Astrocyte of the hippocampus (primary cell): ENCODE results near the gene OIT3.

Experiments
- DNase-seq: peaks from one replicate; pipeline ENCODE4 v3.0.0; 2011; ENCODE audit warnings: low read depth, low spot score

OIT3 gene

GRCh38 chr10:72893136-72893798, at the start of gene OIT3:
Gene OIT3 (plus strand): TSS chr10:72893739. CDS start chr10:72893799, 60 bp downstream.
- no peak for DNase-seq

- peak; percentile 74 for DNase-seq
Observed at GRCh38 chr10:72846238-72846637, 47.3 kb upstream of the OIT3 start.

GRCh38 chr10:72847681-72848080, 45.9 kb upstream of the OIT3 start:
- DNase-seq: no peak

DNA sequence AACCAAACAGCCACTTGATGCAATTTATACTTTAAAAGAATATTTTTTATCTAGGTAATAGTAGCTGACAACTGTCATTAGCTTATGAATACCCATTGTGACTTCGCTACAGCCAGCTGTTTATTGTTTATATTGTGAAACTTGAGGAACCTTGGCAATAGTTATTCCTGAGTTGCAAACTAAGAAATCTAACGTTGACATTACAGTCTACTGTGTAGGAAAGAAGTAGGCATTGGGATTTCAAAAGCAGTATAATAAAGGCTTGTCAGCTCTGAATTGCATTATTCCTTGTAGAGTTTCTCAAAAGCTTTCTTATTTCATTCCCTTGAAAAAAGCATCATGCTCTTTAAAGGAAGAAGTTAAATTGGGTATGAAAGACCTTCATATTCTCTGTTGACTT, 42.7 kb upstream of the OIT3 start:
- no peak for DNase-seq

DNA sequence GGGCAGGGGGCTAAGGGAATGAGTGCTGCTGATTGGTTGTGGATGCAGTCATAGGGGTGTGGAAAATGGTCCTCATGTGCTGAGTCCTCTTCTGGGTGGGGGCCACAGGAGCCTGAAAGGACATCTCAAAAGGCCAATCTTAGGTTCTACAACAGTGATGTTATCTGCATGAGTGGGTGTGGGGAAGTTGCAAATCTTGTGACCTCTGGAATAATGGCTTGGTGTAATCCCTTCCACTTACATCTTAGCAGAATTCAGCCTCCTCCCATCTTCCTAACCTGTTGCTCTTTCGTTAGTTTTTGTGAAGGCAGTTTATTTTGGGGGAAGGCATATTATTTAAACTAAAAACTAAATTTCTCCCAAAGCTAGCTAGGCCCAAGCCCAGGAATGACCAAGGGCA, 42.0 kb upstream of the OIT3 start:
- no peak for DNase-seq

DNA sequence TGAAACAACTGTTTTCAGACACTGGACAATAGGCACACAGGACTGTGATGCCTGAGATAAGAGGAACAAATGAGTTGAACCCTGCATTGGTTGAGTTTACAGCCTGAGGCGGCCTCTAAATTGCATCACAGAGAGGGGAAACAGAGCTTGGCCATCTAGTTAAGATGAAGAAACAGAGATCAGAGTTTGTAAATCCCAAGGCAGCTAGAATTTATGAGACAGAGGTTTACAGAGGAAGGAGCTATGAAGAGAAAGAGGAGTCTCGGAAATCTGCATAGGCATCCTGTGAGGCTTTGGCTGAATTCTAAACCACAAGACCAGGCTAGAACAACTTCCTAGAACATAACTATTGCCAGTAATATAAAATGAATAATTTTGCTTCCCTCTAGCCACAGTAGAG, 41.0 kb upstream of the OIT3 start:
- no peak for DNase-seq

DNA sequence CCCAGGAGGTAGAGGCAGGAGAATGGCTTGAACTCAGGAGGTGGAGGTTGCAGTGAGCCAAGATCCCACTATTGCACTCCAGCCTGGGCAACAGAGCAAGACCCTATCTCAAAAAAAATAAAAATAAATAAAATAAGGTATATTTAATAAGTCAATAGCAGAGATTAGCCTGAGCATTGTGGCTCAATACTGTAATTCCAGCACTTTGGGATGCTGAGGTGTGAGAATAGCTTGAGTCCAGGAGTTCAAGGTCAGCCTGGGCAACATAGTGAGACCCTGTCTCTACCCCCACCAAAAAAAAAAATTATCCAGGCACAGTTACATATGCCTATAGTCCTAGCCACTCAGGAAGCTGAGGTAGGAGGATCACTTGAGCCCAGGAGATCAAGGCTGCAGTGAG, 38.4 kb upstream of the OIT3 start:
- DNase-seq: no peak

DNA sequence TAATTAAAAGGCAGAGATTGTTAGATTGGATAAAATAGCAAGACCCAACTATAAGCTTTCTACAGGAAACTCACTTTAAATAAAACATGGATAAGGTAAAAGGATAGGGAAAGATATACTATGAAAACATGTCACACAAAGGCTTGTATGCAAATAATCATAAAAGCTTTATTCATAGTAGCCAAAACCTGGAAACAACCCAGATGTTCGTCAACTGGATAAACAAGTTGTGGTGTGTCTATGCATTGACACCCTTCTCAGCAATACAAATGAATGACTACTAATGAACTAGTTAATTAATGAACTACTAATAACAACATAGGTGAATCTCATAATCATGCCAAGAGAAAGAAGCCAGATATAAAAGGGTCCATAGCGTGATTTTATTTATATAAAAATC, 37.7 kb upstream of the OIT3 start:
- DNase-seq: no peak

DNA sequence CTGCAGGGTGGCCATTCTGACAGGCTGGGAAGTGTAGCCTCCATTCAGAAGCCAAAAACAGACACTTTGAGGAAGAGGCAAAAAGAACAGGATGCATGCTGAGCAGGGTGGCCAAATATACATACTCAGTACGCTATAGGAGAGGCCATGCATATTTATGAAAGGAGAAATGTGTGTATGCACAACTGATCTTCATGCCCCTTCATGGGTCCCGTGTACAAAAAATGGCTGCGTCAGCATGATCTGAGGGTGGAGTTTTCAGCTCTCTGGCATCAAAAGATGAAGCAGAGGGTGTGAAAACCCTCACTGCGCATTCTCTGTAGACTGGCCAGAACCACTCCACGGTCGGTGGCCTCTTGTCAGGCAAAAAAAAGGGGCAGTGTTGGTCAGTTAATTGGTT, 35.5 kb upstream of the OIT3 start:
- DNase-seq: no peak

DNA sequence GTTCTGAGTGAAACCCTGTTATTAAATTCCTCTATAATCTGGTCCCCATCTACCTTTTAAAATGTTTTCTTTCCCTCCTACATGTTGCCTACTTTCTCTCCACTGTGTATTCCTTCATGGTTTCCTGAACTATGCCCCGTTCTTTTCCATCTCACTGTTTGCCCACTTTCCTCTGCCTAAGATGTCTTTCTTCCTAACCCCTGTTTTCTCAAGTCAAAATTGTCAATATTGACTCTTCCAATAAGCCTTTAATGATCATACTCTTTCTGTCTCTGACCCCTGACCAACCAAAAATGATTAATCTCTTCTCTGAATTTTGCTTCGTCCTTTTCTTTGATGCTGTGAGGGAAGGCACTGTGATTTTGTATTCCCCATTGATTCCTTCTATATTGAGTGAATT, 30.6 kb upstream of the OIT3 start:
- DNase-seq: no peak

GRCh38 chr10:72875250-72876055, 18.1 kb upstream of the OIT3 start:
- DNase-seq: peak; percentile 48

GRCh38 chr10:72879245-72879644, 14.3 kb upstream of the OIT3 start:
- DNase-seq: no peak

DNA sequence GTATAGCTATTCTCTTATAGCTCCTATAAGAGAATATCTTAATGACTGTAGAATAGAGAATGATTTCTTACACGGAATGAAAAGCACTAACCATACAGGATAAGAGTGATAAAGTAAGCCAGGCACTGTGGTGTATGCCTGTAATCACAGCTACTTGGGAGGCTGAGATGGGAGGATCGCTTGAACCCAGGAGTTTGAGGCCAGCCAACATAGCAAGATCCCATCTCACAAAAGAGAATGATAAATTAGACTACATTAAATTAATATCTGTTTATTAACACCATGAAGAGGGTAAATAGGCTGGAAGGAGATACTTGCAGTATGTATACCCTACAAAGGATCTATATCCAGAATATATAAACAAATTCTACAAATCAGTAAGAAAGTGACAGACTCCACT, 12.2 kb upstream of the OIT3 start:
- no peak for DNase-seq

DNA sequence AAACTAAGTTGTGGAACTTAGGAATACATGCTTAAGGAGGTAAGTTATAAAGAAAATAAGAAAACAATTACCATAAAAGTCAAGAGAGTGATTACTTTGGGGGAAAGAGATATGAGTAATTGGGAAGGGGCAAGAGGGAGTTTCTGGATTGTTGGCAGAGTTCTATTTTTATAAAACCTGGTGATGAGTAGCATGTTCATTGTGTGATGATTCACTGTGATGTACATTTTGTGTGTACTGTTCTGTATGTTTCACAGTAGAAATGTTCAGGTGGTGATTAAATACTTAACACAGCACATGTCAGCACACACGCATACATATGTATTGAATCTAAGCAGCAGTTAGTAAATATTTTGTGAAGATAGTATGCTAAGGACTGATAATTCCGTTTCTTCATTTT, 9.7 kb upstream of the OIT3 start:
- no peak for DNase-seq

GRCh38 chr10:72885953-72886352, 7.6 kb upstream of the OIT3 start:
- DNase-seq: no peak

DNA sequence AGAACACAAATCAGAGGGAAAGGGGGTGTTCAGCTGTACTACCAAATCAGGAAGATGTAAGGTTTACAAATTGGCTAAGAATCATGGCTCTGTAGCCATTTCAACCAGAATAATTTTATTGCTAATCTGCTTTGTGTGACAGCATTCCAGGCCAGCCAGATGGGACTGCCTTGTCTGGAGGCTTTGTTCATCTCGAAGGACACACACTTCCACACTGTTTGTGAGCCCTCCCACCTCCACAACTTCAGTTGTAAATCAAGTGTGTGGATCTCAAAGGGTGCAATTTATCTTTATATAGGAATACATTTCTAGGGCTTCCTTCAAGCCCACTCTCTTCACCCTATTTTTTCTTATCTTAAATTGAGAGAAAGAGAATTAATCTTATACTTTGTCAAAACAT, 6.9 kb upstream of the OIT3 start:
- no peak for DNase-seq

- DNase-seq: no peak
Observed at GRCh38 chr10:72887043-72887442, 6.5 kb upstream of the OIT3 start.

DNA sequence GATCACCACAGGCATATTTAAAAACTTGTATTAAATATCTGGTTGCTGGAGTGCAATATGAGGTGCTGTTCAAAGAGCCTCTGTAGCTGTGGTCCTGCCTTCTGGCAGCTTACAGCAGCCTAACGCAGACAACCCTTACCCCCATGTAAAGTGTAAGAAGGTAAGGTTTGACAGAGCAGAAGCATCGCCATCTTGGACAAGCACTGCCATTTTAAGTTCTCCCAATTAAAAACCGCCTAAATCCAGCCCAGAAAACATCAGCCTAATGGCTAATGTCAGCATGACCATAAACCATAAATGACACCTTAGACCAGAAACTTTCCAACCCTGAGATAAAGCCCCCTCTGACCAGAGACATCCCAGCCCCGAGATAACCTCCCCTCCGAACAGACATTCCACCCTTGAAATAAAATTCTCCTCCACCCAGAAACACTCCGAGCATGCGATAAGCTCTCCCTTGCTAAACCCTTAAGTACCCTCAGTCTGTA, 5.3 kb upstream of the OIT3 start:
- no peak for DNase-seq

GRCh38 chr10:72889391-72889831, 4.1 kb upstream of the OIT3 start:
- DNase-seq: peak; percentile 25

DNA sequence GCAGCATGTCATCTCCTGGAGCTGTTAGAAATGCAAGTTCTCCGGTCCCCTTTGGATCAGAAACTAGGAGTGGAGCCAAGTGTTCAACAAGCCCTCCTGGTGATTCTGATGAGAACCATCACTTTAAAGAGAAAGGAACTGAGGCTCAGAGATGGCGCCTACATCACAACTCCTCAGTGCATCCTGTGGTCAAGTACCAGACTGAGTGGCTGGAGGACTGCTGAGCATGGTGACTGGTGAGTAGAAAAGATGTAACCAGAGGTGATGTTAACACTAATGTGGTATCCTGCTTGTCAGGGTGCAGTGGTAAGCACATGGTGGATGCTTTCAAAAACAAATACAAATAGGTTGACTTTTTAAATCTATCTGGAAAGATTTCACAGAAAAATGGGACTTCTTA, 3.5 kb upstream of the OIT3 start:
- DNase-seq: no peak

DNA sequence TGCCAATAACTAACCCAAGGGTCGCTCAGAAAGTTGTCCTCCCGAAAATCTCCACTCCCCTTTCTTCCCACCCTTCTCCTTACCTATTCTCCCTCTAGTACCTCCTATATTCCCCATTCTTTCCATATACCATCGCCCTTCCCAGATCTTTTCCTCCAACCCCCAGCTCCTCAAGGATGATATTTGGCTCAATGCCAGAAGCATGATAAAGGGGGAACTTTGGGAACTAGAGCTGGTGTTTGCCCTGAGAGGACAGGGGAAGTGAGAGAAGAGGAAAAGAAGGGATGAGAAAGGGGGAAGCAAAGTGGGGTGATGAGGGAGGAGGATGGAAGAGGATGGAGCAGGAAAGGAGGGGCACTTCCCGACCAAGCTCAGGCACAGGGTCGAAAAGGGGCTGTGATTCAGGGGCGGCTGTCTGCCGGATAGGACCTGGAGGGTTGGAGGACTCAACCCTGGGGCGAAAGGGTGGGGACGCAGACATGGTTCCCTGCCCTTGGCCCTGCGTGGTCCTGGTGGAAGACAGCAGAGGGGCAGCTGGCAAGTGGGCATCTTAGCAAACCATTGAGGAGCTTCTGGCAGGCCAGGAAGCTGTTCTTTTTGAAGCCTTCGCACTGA, 1.8 kb downstream of the OIT3 start:
- DNase-seq: no peak

GRCh38 chr10:72898616-72899015, 5.1 kb downstream of the OIT3 start:
- no peak for DNase-seq

DNA sequence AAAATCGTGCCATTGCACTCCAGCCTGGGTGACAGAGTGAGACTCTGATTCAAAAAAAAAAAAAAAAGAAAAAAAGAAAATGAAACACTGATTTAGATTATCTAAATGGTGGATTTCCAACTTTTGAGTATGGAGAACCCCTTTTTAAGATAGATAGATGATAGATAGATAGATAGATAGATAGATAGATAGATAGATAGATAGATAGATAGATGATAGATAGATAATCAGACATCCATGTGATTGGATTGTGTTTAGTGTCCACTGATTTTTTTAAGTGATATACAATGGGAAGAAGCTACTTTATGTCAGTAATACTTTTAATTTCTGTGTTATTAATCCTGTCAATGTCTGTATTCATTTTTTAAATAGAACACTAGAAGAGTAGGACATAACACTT, 6.0 kb downstream of the OIT3 start:
- DNase-seq: no peak
